Measurements from ENCODE around the gene BBS5.

Gene BBS5

GRCh38 chr2:169490834-169491233 lies 11.5 kb downstream of the BBS5 start:
- no peak for TF ChIP-seq CTCF (IDR thresholded peaks at IDR 0.05)
- no peak overlapping the region for H3K4me3 ChIP-seq
- DNase-seq: no peak
- H3K27ac ChIP-seq: no peak overlapping the region
- intact Hi-C loops (cut with DNase I; ENCODE audit: low total_unique reads): no loop called here
- no peaks in the 10 kb centered on the region for H3K9me3 ChIP-seq
- peaks cover 12 to 42% (median 25%) of the 10 kb centered on the region in 3 donors for H3K36me3 ChIP-seq
- no peaks in the 10 kb centered on the region for H3K4me1 ChIP-seq
- no peaks in the 10 kb centered on the region for H3K27me3 ChIP-seq

- Histone ChIP-seq H3K27me3 (no peaks in the 10 kb centered on the region), H3K36me3 (peaks cover 12 to 46% (median 27%) of the 10 kb centered on the region in 3 donors), H3K9me3 (no peaks in the 10 kb centered on the region), H3K4me3 (no peak overlapping the region), H3K27ac (no peak overlapping the region), H3K4me1 (no peaks in the 10 kb centered on the region)
- DNase-seq: no peak
- intact Hi-C loops (cut with DNase I; ENCODE audit: low total_unique reads): no loop called here
- TF ChIP-seq CTCF (IDR thresholded peaks at IDR 0.05): no peak
Observed at GRCh38 chr2:169491378-169491777, 12.1 kb downstream of the BBS5 start.

GRCh38 chr2:169493360-169493759 lies 14.1 kb downstream of the BBS5 start:
- no peak for DNase-seq
- H3K27me3 ChIP-seq: no peaks in the 10 kb centered on the region
- intact Hi-C loops (cut with DNase I; ENCODE audit: low total_unique reads): no loop called here
- H3K4me3 ChIP-seq: no peak overlapping the region
- H3K36me3 ChIP-seq: peaks cover 11 to 42% (median 22%) of the 10 kb centered on the region in 3 donors
- H3K27ac ChIP-seq: no peak overlapping the region
- H3K9me3 ChIP-seq: no peaks in the 10 kb centered on the region
- H3K4me1 ChIP-seq: no peaks in the 10 kb centered on the region
- TF ChIP-seq CTCF (IDR thresholded peaks at IDR 0.05): no peak

GRCh38 chr2:169495310-169495928 lies 16.1 kb downstream of the BBS5 start:
- Histone ChIP-seq H3K4me1 (no peaks in the 10 kb centered on the region), H3K27ac (no peak overlapping the region), H3K9me3 (no peaks in the 10 kb centered on the region), H3K27me3 (no peaks in the 10 kb centered on the region), H3K4me3 (no peak overlapping the region), H3K36me3 (peaks cover 16 to 52% (median 31%) of the 10 kb centered on the region in 3 donors)
- intact Hi-C loops (cut with DNase I; ENCODE audit: low total_unique reads): no loop called here
- no peak for DNase-seq
- TF ChIP-seq CTCF (IDR thresholded peaks at IDR 0.05): no peak

DNA sequence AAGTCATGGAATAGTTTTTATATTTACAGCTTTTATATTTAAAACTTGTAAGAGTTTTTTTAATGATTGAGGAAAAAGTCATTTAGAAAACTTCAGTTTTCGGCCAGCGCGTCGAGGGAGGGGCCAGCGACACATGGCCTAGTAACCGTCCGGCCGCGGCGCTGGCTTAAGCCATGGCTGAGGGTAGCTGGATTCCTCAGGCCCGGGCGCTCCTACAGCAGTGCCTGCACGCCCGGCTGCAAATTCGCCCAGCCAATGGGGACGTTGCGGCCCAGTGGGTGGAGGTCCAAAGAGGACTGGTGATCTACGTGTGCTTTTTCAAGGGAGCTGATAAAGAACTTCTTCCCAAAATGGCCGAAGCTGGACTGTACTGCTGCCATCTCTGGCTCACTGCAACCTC lies 25.4 kb downstream of the BBS5 start:
- no peak for DNase-seq
- Histone ChIP-seq H3K27ac (no peak overlapping the region), H3K27me3 (no peaks in the 10 kb centered on the region), H3K4me1 (peaks cover 0 to 8% (median 1%) of the 10 kb centered on the region in 4 donors), H3K36me3 (peaks cover 24 to 45% (median 45%) of the 10 kb centered on the region in 3 donors), H3K4me3 (no peak overlapping the region), H3K9me3 (no peaks in the 10 kb centered on the region)
- intact Hi-C loops (cut with DNase I; ENCODE audit: low total_unique reads): no loop called here
- TF ChIP-seq CTCF (IDR thresholded peaks at IDR 0.05): no peak

- no peak for DNase-seq
Observed at GRCh38 chr2:169507698-169508097, 28.4 kb downstream of the BBS5 start.

More at GRCh38 chr2:169507698-169508097, 28.4 kb downstream of the BBS5 start:
- H3K9me3 ChIP-seq: no peaks in the 10 kb centered on the region
- H3K4me1 ChIP-seq: peaks cover 0 to 20% (median 3%) of the 10 kb centered on the region in 4 donors
- intact Hi-C loops (cut with DNase I; ENCODE audit: low total_unique reads): no loop called here
- no peak for TF ChIP-seq CTCF (IDR thresholded peaks at IDR 0.05)
- no peaks in the 10 kb centered on the region for H3K27me3 ChIP-seq
- H3K27ac ChIP-seq: no peak overlapping the region
- no peak overlapping the region for H3K4me3 ChIP-seq
- H3K36me3 ChIP-seq: peaks cover 14 to 20% (median 19%) of the 10 kb centered on the region in 3 donors
